Spleen (tissue), 7 donors: Measurements from ENCODE around the gene DPH5.

ENCODE experiments used
- POLR2A ChIP-seq, 3 donors: fragments of 450-650 bp; IDR thresholded peaks; one replicate each; pipeline ENCODE4 v1.5.1; 2017; ENCODE audit warnings: antibody characterized with exemption in 3 of 3, mild to moderate bottlenecking in 1 of 3
- TF ChIP-seq, protein P1 (sequence below), 11 experiments: fragments of 200-600 bp in 7 of 11; fragments of 450-650 bp in 4 of 11; sonication (generic) in 4 of 11; IDR thresholded peaks in 8 of 11; conservative IDR thresholded peaks in 3 of 11; 1 replicate in 7 of 11; 2 replicates in 4 of 11; pipeline versions ENCODE4 v1.4.0 to v1.8.0; 2016 to 2021; ENCODE audit warnings: antibody characterized with exemption in 11 of 11, inconsistent platforms in 4 of 11, mild to moderate bottlenecking in 1 of 11
- donor health status: DM: no; HTN: no; CAD: no; lungs with moderate emphysema.
- donor health status: DM: no; HTN: no; CAD: no.
- donor health status: DM: no; HTN: no; CAD: no.

DNA sequence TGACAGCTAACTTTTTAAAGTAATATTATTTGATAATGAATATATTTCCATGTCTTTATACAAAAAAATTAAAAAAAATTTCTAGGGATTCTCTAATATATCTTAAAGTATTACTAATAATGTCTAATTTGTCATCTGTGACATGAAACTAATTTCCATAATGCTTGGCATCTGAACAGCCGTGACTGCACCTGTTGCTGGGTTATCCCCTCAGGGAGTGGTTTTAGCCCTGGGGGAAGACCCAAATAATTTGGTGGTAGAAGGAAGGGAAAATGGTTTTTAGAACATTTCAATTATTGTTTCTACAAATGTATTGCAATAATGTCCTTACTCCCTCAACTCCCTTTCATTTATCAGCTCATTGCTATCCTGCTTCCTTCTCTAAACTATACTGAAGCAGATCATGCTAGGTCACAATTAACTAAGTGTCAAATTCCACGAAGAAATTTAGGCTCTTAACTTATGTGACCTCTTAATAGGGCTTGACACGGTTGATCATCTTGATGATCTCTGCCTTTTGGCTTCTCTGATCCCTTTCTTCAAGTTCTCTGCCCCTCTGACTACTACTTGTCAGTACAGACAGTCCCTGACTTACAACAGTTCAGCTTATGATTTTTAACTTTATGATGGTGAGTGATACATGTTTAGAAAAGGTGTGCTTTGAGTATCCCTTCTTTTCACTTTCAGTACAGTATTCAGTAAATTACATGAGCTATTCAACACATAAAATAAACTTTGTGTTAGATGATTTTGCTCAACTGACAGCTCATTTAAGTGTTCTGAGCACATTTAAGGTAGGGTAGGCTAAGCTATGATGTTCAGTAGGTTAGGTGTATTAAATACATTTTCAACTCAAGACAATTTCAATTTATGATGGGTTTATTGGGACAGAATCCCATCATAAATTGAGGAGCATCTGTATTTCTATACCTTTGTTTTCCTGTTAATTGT is 26.4 kb upstream of the DPH5 start:
- TF ChIP-seq, protein P1, sequence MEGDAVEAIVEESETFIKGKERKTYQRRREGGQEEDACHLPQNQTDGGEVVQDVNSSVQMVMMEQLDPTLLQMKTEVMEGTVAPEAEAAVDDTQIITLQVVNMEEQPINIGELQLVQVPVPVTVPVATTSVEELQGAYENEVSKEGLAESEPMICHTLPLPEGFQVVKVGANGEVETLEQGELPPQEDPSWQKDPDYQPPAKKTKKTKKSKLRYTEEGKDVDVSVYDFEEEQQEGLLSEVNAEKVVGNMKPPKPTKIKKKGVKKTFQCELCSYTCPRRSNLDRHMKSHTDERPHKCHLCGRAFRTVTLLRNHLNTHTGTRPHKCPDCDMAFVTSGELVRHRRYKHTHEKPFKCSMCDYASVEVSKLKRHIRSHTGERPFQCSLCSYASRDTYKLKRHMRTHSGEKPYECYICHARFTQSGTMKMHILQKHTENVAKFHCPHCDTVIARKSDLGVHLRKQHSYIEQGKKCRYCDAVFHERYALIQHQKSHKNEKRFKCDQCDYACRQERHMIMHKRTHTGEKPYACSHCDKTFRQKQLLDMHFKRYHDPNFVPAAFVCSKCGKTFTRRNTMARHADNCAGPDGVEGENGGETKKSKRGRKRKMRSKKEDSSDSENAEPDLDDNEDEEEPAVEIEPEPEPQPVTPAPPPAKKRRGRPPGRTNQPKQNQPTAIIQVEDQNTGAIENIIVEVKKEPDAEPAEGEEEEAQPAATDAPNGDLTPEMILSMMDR (IDR thresholded peaks at IDR 0.05 in 8 of 11, conservative IDR thresholded peaks at IDR 0.05 in 3 of 11): no peak
- no peak for TF ChIP-seq POLR2A (IDR thresholded peaks at IDR 0.05)
